ENCODE data around the gene RBM7.

RBM7 gene

DNA sequence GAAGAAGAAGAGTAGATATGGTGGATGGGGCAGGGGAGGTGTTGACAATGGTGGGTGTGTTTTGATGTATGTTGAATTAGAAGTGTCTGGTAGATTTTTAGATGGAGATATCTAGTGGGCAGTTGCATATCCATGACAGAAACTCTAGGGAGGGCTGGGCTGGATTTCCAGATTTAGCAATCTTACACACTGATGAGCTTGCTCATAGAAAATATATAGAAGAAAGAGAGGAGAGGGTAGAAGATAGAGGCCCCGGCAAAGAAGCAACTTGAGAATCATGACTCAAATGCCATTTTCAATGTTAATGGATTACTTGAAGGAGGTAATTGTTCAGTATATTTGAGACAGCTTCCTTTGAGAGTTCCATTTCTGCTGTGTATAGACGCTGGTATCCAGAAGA lies 47.0 kb downstream of the RBM7 start:
- no peak for DNase-seq (ENCODE audit: extremely low read depth in 1 of 2, low read depth in 1 of 2)

DNA sequence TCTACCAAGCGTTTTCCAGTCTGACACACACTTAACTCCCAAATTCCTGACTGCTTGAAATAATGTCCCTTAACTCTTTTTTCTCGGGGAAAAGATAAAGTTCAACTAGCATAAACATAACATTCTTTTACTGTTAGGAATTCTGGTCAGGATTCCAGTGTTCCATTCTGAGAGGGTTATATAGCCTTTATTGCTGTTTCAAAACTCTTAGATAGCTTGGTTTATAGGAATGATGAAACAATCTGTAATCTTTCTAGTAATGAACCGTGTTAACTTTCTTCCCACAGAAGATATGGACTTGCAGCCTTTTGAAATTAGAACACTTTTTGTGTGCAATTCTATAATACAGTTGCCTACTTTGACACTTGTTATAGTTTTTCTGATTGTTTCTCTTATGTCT lies 47.4 kb downstream of the RBM7 start:
- no peak for DNase-seq (ENCODE audit: extremely low read depth in 1 of 2, low read depth in 1 of 2)

DNA sequence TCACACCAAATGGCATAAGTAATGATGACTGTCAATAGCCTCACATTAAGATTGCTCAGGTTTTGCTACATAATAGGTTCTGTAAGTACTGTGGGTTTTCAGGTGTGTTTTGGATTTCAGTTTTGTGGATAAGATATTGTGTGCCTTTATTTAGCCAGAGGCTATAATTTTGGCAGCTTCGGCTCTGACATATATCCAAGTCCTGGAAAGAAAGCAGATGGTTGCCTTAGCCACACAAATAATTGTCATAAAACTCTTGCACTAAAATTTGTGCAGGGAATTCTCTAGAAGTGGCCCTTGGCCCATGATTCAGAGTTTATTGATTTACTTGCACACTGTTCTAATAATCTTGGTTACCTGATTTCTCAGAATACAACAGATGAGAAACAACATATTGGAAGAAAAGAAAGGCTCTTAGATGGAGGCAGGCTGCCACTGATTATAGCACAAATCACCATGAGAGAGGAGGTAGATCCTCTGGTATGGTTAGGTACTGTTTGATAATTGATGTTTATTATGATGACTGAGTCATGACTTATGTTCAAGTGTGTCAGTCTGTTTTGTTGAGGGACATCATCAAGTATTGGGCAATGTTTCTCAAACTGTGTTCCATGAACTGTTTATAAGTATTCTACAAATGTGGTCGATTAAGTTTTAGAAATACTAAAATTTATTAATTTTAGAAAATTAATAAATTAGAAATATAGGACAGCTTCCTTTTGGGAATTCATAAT lies 48.5 kb downstream of the RBM7 start:
- DNase-seq (ENCODE audit: extremely low read depth in 1 of 2, low read depth in 1 of 2), result no peak

DNA sequence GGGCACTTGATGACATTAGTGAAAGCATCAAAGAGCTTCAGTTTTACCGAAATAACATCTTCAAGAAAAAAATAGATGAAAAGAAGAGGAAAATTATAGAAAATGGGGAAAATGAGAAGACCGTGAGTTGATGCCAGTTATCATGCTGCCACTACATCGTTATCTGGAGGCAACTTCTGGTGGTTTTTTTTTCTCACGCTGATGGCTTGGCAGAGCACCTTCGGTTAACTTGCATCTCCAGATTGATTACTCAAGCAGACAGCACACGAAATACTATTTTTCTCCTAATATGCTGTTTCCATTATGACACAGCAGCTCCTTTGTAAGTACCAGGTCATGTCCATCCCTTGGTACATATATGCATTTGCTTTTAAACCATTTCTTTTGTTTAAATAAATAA lies 49.4 kb downstream of the RBM7 start:
- no peak for DNase-seq (ENCODE audit: extremely low read depth in 1 of 2, low read depth in 1 of 2)

DNA sequence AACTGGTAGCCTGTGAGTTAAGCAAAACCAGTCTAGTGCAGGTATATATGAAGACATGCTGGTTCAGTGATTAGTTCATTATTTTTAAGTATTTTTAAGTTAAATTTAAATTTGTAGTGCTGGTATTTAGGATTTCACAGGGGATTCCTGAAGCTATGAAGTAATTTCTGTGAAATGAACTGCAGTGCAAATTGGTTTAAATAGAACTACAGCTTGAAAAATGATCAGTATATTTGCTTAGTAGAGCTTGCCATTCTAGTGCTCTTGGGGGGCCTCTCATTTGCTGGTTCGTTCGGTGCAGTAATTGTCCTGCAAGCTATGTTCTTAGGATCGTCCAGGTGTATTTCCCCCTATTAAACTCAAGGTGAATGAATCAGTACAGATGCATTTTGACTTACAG lies 51.9 kb downstream of the RBM7 start:
- DNase-seq (ENCODE audit: extremely low read depth in 1 of 2, low read depth in 1 of 2), result no peak
